OCI-LY3 (cell line): Measurements from ENCODE around the gene ASB1.

ENCODE experiments used
- CTCF ChIP-seq: fragments of 200-600, 300-600 bp; sonication (generic); IDR thresholded peaks from 2 replicates; pipeline ENCODE4 v1.5.1; 2014; ENCODE audit warnings: antibody characterized with exemption, low read length, low read depth
- EZH2phosphoT487 ChIP-seq: fragments of 200-600 bp; shearing (Covaris generic); IDR thresholded peaks from 2 replicates; pipeline ENCODE4 v1.6.1; 2018; ENCODE audit warnings: antibody characterized with exemption, mixed run types, low read depth

GRCh38 chr2:238456449-238456848 lies 29.7 kb downstream of the ASB1 start:
- no peak for TF ChIP-seq EZH2phosphoT487
- TF ChIP-seq CTCF: no peak
